HCT116 (cell line): ENCODE results near the gene UBE2S. TPM values are rescaled to one million over a fixed set of nuclear protein-coding genes. Genes with fewer than 3 reads are reported as not detected.

ENCODE experiments used
- ATAC-seq: fragments of 200-7000 bp; cut with Tn5 transposase; 2 replicates; pipeline ENCODE4 v1.9.1; 2020; ENCODE audit warnings: mild to moderate bottlenecking, moderate library complexity
- BruUV-seq: library from RNA; stranded (reverse); fragments of 400-500 nt; replicated peaks from 2 replicates; lab custom pipeline; 2021; lab: Mats Ljungman, UMichigan
- CTCF ChIA-PET: fragments of 300-600 bp; sonication (Branson Sonifier 250); formaldehyde crosslinking; loops from one replicate; lab custom pipeline; 2021; ENCODE audit warnings: antibody characterized with exemption; lab: Charles Lee
- POLR2A ChIA-PET: fragments of 300-600, 350-600 bp; sonication (Branson Sonifier 250); formaldehyde crosslinking; loops from one replicate; lab custom pipeline; 2021; ENCODE audit warnings: antibody characterized with exemption; lab: Charles Lee
- RAD21 ChIA-PET, 2 experiments: fragments of 300-600 bp; sonication (Branson Sonifier 250); formaldehyde crosslinking; loops; one replicate each; lab custom pipeline; 2023; ENCODE audit warnings: low total read pairs in 2 of 2; ENCODE audit not compliant: uncharacterized antibody in 2 of 2, unreplicated experiment in 2 of 2, low non-redundant PET in 1 of 2; lab: Charles Lee
- DNase-seq: peaks from one replicate; pipeline ENCODE4 v3.0.0-alpha.2; 2010; ENCODE audit warnings: low read depth, low spot score
- H2AFZ ChIP-seq: fragments of 200-600 bp; shearing (Covaris generic), sonication (generic); 2 replicates; pipeline ENCODE4 v1.6.1; 2017; ENCODE audit warnings: low read depth, mixed run types, mixed read lengths, antibody characterized with exemption, low read length; ENCODE audit not compliant: poor library complexity, severe bottlenecking
- H3K27ac ChIP-seq: 2 replicates; pipeline ENCODE4 v1.5.1; 2012; ENCODE audit warnings: low read depth, low read length
- H3K27me3 ChIP-seq: fragments of 200-600 bp; sonication (generic); 2 replicates; pipeline ENCODE4 v1.6.1; 2016; ENCODE audit warnings: mixed run types, low read length, mixed read lengths; ENCODE audit not compliant: insufficient read depth
- H3K36me3 ChIP-seq, 2 experiments: fragments of 200-500 bp in 1 of 2; fragments of 200-600 bp in 1 of 2; sonication (Bioruptor generic) in 1 of 2; sonication (generic) in 1 of 2; 2 replicates each; pipeline versions ENCODE4 v1.5.1 to v1.6.1; 2014 to 2016; ENCODE audit warnings: low read length in 2 of 2, inconsistent platforms in 1 of 2, mixed read lengths in 1 of 2, mixed run types in 1 of 2; ENCODE audit not compliant: insufficient read depth in 2 of 2, control insufficient read depth in 1 of 2
- H3K4me1 ChIP-seq, 2 experiments: fragments of 200-600 bp in 1 of 2; sonication (generic) in 1 of 2; 2 replicates each; pipeline versions ENCODE4 v1.5.1 to v1.6.1; 2012 to 2017; ENCODE audit warnings: low read length in 2 of 2, inconsistent platforms in 1 of 2, mild to moderate bottlenecking in 1 of 2, mixed read lengths in 1 of 2, mixed run types in 1 of 2, moderate library complexity in 1 of 2; ENCODE audit not compliant: insufficient read depth in 2 of 2, control insufficient read depth in 1 of 2
- H3K4me2 ChIP-seq: fragments of 200-600 bp; sonication (generic); 2 replicates; pipeline ENCODE4 v1.6.1; 2017; ENCODE audit warnings: mixed run types, low read length, mixed read lengths
- H3K4me3 ChIP-seq, 2 experiments: fragments of 200-600 bp in 1 of 2; sonication (generic) in 1 of 2; replicated peaks in 1 of 2; 2 replicates each; pipeline ENCODE4 v1.5.1; 2011 to 2016; ENCODE audit warnings: low read length in 2 of 2, control low read depth in 1 of 2, low read depth in 1 of 2, mild to moderate bottlenecking in 1 of 2, mixed read lengths in 1 of 2, mixed run types in 1 of 2
- H3K79me2 ChIP-seq: fragments of 200-600 bp; sonication (generic); 2 replicates; pipeline ENCODE4 v1.6.1; 2017; ENCODE audit warnings: mild to moderate bottlenecking, mixed run types, low read length, moderate library complexity, mixed read lengths; ENCODE audit not compliant: insufficient read depth
- H3K9ac ChIP-seq: fragments of 200-600 bp; sonication (generic); 2 replicates; pipeline ENCODE4 v1.6.1; 2016; ENCODE audit warnings: low read length, mixed read lengths
- H3K9me2 ChIP-seq: fragments of 200-600 bp; sonication (generic), shearing (Covaris generic); 2 replicates; pipeline ENCODE4 v1.6.1; 2017; ENCODE audit warnings: mixed run types, mild to moderate bottlenecking, moderate library complexity; ENCODE audit not compliant: insufficient read depth
- H3K9me3 ChIP-seq, 2 experiments: fragments of 200-500 bp in 1 of 2; fragments of 200-600 bp in 1 of 2; sonication (Bioruptor generic) in 1 of 2; sonication (generic) in 1 of 2; 2 replicates each; pipeline ENCODE4 v1.6.1; 2014 to 2017; ENCODE audit warnings: low read length in 2 of 2, mixed read lengths in 2 of 2, inconsistent platforms in 1 of 2, low read depth in 1 of 2, mild to moderate bottlenecking in 1 of 2, mixed run types in 1 of 2, moderate library complexity in 1 of 2; ENCODE audit not compliant: control insufficient read depth in 1 of 2, insufficient read depth in 1 of 2
- H4K20me1 ChIP-seq: fragments of 200-600 bp; sonication (generic), shearing (Covaris generic); 2 replicates; pipeline ENCODE4 v1.6.1; 2017; ENCODE audit warnings: mixed run types, mild to moderate bottlenecking, moderate library complexity; ENCODE audit not compliant: insufficient read depth
- ATF3 ChIP-seq: IDR thresholded peaks from 2 replicates; pipeline ENCODE4 v1.6.1; 2012
- CEBPB ChIP-seq: IDR thresholded peaks from 2 replicates; pipeline ENCODE4 v1.6.1; 2012; ENCODE audit warnings: low read depth
- ELF1 ChIP-seq: IDR thresholded peaks from 2 replicates; pipeline ENCODE4 v1.6.1; 2012; ENCODE audit warnings: low read depth, borderline replicate concordance
- FOSL1 ChIP-seq: IDR thresholded peaks from 2 replicates; pipeline ENCODE4 v1.6.1; 2012; ENCODE audit warnings: low read depth
- MAX ChIP-seq: IDR thresholded peaks from 2 replicates; pipeline ENCODE4 v1.6.1; 2012
- POLR2A ChIP-seq: IDR thresholded peaks from 2 replicates; pipeline ENCODE4 v1.7.0; 2011; ENCODE audit warnings: borderline replicate concordance; ENCODE audit not compliant: insufficient read depth, insufficient read length; ENCODE audit errors: extremely low read depth
- POLR2AphosphoS5 ChIP-seq: IDR thresholded peaks from 2 replicates; pipeline ENCODE4 v1.6.1; 2011; ENCODE audit warnings: mild to moderate bottlenecking, low read depth, low read length, moderate library complexity
- RAD21 ChIP-seq: IDR thresholded peaks from 2 replicates; pipeline ENCODE4 v1.6.1; 2012; ENCODE audit warnings: low read depth, mild to moderate bottlenecking
- REST ChIP-seq: IDR thresholded peaks from 2 replicates; pipeline ENCODE4 v1.6.1; 2012; ENCODE audit warnings: low read depth
- SP1 ChIP-seq: IDR thresholded peaks from 2 replicates; pipeline ENCODE4 v1.6.1; 2012; ENCODE audit warnings: low read depth
- SRF ChIP-seq: IDR thresholded peaks from 2 replicates; pipeline ENCODE4 v1.6.1; 2012; ENCODE audit warnings: low read depth
- TCF7L2 ChIP-seq: IDR thresholded peaks from 2 replicates; pipeline ENCODE4 v1.7.0; 2011; ENCODE audit warnings: borderline replicate concordance, inconsistent platforms; ENCODE audit not compliant: insufficient read depth, insufficient read length; ENCODE audit errors: extremely low read depth
- ZFX ChIP-seq: fragments of 450-650 bp; IDR thresholded peaks from 2 replicates; pipeline ENCODE4 v1.6.1; 2017
- ZNF274 ChIP-seq: fragments of 200-500 bp; sonication (Bioruptor generic); IDR thresholded peaks from 2 replicates; pipeline ENCODE4 v1.6.1; 2014; ENCODE audit warnings: mild to moderate bottlenecking, low read depth, low read length, inconsistent platforms
- intact Hi-C: fragments of 100-400 bp; cut with micrococcal nuclease; formaldehyde crosslinking; loops from 2 replicates; pipeline ENCODE4 v1.10.0; 2022
- total RNA-seq: library from RNA; stranded (reverse); gene quantifications from one replicate; pipeline ENCODE4 v1.2.1, GENCODE V29; 2021; ENCODE audit not compliant: unreplicated experiment

UBE2S gene
- total RNA-seq, 1 experiment from 2014 or later: 515 TPM

- Histone ChIP-seq H3K27me3 (no peaks in the 10 kb centered on the region), H3K36me3 (no peaks in the 10 kb centered on the region), H3K9ac (no peak overlapping the region), H3K79me2 (no peaks in the 10 kb centered on the region), H2AFZ (no peak overlapping the region), H4K20me1 (no peaks in the 10 kb centered on the region), H3K27ac (no peak overlapping the region), H3K4me1 (peaks cover 2 to 5% of the 10 kb centered on the region in 2 experiments; a peak in 3 of 4 replicates), H3K9me2 (no peaks in the 10 kb centered on the region), H3K4me2 (no peak overlapping the region), H3K9me3 (no peaks in the 10 kb centered on the region), H3K4me3 (no peak overlapping the region)
- no peak for DNase-seq
- ATAC-seq: no peak
- CTCF ChIA-PET: no interaction called here
- RAD21 ChIA-PET: interaction anchor here in 1 of 2 experiments (0.5 kb wide), 1 partner anchor 47 kb away, joined by 4 read pairs; no protein-coding TSS in a partner anchor
- intact Hi-C loops: no loop called here
- TF ChIP-seq MAX (no peak), SP1 (no peak), POLR2A (no peak), CEBPB (no peak), RAD21 (no peak), ATF3 (no peak), ZNF274 (no peak), SRF (no peak), REST (no peak), POLR2AphosphoS5 (no peak), ELF1 (no peak), ZFX (no peak), FOSL1 (no peak), TCF7L2 (no peak)
- no TSS peak for BruUV-seq
- POLR2A ChIA-PET: no interaction called here
Measured at GRCh38 chr19:55358943-55359908, 48.4 kb downstream of the UBE2S start.
